NCI-H146 treated with DMSO at 0.1 percent for 48 hours (cell line): Measurements from ENCODE around the gene ATP10D.

Experiments used
- DNase-seq: peaks from one replicate; lab custom pipeline; 2025; ENCODE audit not compliant: unreplicated experiment; lab: John Stamatoyannopoulos, UW

Gene ATP10D

GRCh38 chr4:47577779-47578553 lies 92.9 kb downstream of the ATP10D start:
- no peak for DNase-seq

GRCh38 chr4:47579235-47579634 lies 94.2 kb downstream of the ATP10D start:
- no peak for DNase-seq

- DNase-seq, result no peak
Observed at GRCh38 chr4:47590325-47590724, 105.2 kb downstream of the ATP10D start.

GRCh38 chr4:47597696-47598095 lies 112.6 kb downstream of the ATP10D start:
- DNase-seq, result no peak

GRCh38 chr4:47598320-47598719 lies 113.2 kb downstream of the ATP10D start:
- no peak for DNase-seq

- no peak for DNase-seq
Observed at GRCh38 chr4:47598896-47599295, 113.8 kb downstream of the ATP10D start.

- no peak for DNase-seq
Observed at GRCh38 chr4:47606482-47606881, 121.4 kb downstream of the ATP10D start.

- DNase-seq, result no peak
Observed at GRCh38 chr4:47612116-47613023, 127.3 kb downstream of the ATP10D start.

- DNase-seq, result no peak
Observed at GRCh38 chr4:47615385-47615784, 130.3 kb downstream of the ATP10D start.

GRCh38 chr4:47617607-47618006 lies 132.5 kb downstream of the ATP10D start:
- no peak for DNase-seq

- no peak for DNase-seq
Observed at GRCh38 chr4:47619691-47620090, 134.6 kb downstream of the ATP10D start.

GRCh38 chr4:47621181-47621580 lies 136.1 kb downstream of the ATP10D start:
- no peak for DNase-seq

GRCh38 chr4:47624031-47624441 lies 139.0 kb downstream of the ATP10D start:
- no peak for DNase-seq

GRCh38 chr4:47631161-47631560 lies 146.1 kb downstream of the ATP10D start:
- DNase-seq, result no peak

GRCh38 chr4:47639531-47639930 lies 154.5 kb downstream of the ATP10D start:
- DNase-seq, result no peak

- DNase-seq, result no peak
Observed at GRCh38 chr4:47640911-47641310, 155.8 kb downstream of the ATP10D start.

GRCh38 chr4:47641755-47642154 lies 156.7 kb downstream of the ATP10D start:
- no peak for DNase-seq

GRCh38 chr4:47642191-47642830 lies 157.2 kb downstream of the ATP10D start:
- no peak for DNase-seq
